GM12878 (cell line): ENCODE measurements around the gene CYP26C1. TPM values are rescaled to one million over a fixed set of nuclear protein-coding genes. Genes with fewer than 3 reads are reported as not detected.

ENCODE experiments used
- ATAC-seq: fragments of 200-7000 bp; cut with Tn5 transposase; 3 replicates; pipeline ENCODE4 v1.9.1; 2020; ENCODE audit warnings: mild to moderate bottlenecking, moderate library complexity
- BruUV-seq: library from RNA; stranded (reverse); fragments of 400-500 nt; replicated peaks from 2 replicates; lab custom pipeline; 2021; lab: Mats Ljungman, UMichigan
- CTCF ChIA-PET: fragments of 300-600 bp; sonication (Branson Sonifier 250); formaldehyde crosslinking; extraction: SDS; loops from one replicate; lab custom pipeline; 2021; ENCODE audit warnings: inconsistent platforms; lab: Yijun Ruan, JAX
- POLR2A ChIA-PET: fragments of 350-600 bp; formaldehyde crosslinking; extraction: SDS; loops from one replicate; lab custom pipeline; 2021; ENCODE audit warnings: inconsistent platforms; lab: Charles Lee
- RAD21 ChIA-PET: fragments of 300-600 bp; sonication (Branson Sonifier 250); formaldehyde crosslinking; loops from one replicate; lab custom pipeline; 2023; ENCODE audit warnings: antibody characterized with exemption; ENCODE audit not compliant: unreplicated experiment; lab: Charles Lee
- SMC1A ChIA-PET: fragments of 300-600 bp; sonication (Branson Sonifier 250); formaldehyde crosslinking; loops from one replicate; lab custom pipeline; 2023; ENCODE audit not compliant: unreplicated experiment, uncharacterized antibody; lab: Charles Lee
- DNase-seq: peaks from one replicate; pipeline ENCODE4 v3.0.0-alpha.2; 2011; ENCODE audit warnings: low read depth, low spot score
- FAIRE-seq: peaks from 3 replicates; lab custom pipeline; 2011; peaks lifted over from hg19 to GRCh38; lab: Jason Lieb, UNC
- H2AFZ ChIP-seq: 2 replicates; pipeline ENCODE4 v1.6.0; 2011; ENCODE audit warnings: low read depth, low read length, control low read depth; ENCODE audit not compliant: control insufficient read depth
- H3K27ac ChIP-seq: 2 replicates; pipeline ENCODE4 v1.5.1; 2011; ENCODE audit warnings: control low read depth; ENCODE audit not compliant: control insufficient read depth, insufficient read depth
- H3K27me3 ChIP-seq, 2 experiments: replicated peaks in 1 of 2; 2 replicates each; pipeline versions ENCODE4 v1.6.0 to v1.6.1; 2011; ENCODE audit warnings: low read length in 1 of 2; ENCODE audit not compliant: control insufficient read depth in 2 of 2, insufficient read depth in 2 of 2
- H3K36me3 ChIP-seq, 2 experiments: 2 replicates each; pipeline ENCODE4 v1.5.1; 2011; ENCODE audit warnings: low read length in 1 of 2; ENCODE audit not compliant: control insufficient read depth in 2 of 2, insufficient read depth in 2 of 2
- H3K4me1 ChIP-seq: 2 replicates; pipeline ENCODE4 v1.6.1; 2011; ENCODE audit warnings: mild to moderate bottlenecking, low read length, moderate library complexity, mixed read lengths; ENCODE audit not compliant: control insufficient read depth, insufficient read depth
- H3K4me2 ChIP-seq: 2 replicates; pipeline ENCODE4 v1.6.0; 2011; ENCODE audit warnings: control low read depth; ENCODE audit not compliant: control insufficient read depth, insufficient read depth
- H3K4me3 ChIP-seq: fragments of 200-600 bp; sonication (generic); 2 replicates; pipeline ENCODE4 v1.5.1; 2016
- H3K79me2 ChIP-seq: 2 replicates; pipeline ENCODE4 v1.6.0; 2011; ENCODE audit warnings: low read length; ENCODE audit not compliant: control insufficient read depth, insufficient read depth
- H3K9ac ChIP-seq: 2 replicates; pipeline ENCODE4 v1.8.0; 2011; ENCODE audit warnings: low read length, control low read depth, mixed read lengths; ENCODE audit not compliant: control insufficient read depth, insufficient read depth
- H3K9me3 ChIP-seq: replicated peaks from 3 replicates; pipeline ENCODE4 v1.5.1; 2011; ENCODE audit warnings: mild to moderate bottlenecking, low read length; ENCODE audit not compliant: control insufficient read depth, insufficient read depth
- H4K20me1 ChIP-seq: 2 replicates; pipeline ENCODE4 v1.6.0; 2011; ENCODE audit not compliant: control insufficient read depth, insufficient read depth
- ATF7 ChIP-seq: fragments of 450-650 bp; IDR thresholded peaks from 2 replicates; pipeline ENCODE4 v1.6.1; 2016; ENCODE audit warnings: low read depth, mild to moderate bottlenecking
- BACH1 ChIP-seq: fragments of 450-650 bp; IDR thresholded peaks from 2 replicates; pipeline ENCODE4 v1.6.1; 2017; ENCODE audit warnings: mild to moderate bottlenecking, borderline replicate concordance
- CBFB ChIP-seq: IDR thresholded peaks from 2 replicates; pipeline ENCODE4 v1.6.1; 2016; ENCODE audit warnings: antibody characterized with exemption, low read depth
- HDAC2 ChIP-seq: fragments of 200-600 bp; sonication (generic); IDR thresholded peaks from 2 replicates; pipeline ENCODE4 v1.6.1; 2017
- IRF4 ChIP-seq: IDR thresholded peaks from 2 replicates; pipeline ENCODE4 v1.6.1; 2011; ENCODE audit warnings: low read depth, low read length
- MEF2A ChIP-seq: IDR thresholded peaks from 2 replicates; pipeline ENCODE4 v1.6.1; 2011; ENCODE audit warnings: low read depth, mild to moderate bottlenecking, low read length, moderate library complexity; ENCODE audit not compliant: insufficient read depth
- POU2F2 ChIP-seq: IDR thresholded peaks from 3 replicates; pipeline ENCODE4 v1.6.1; 2011; ENCODE audit warnings: low read depth, mild to moderate bottlenecking, low read length, borderline replicate concordance
- RB1 ChIP-seq: fragments of 450-650 bp; formaldehyde crosslinking; IDR thresholded peaks from 2 replicates; pipeline ENCODE4 v1.6.1; 2017; ENCODE audit warnings: mild to moderate bottlenecking, borderline replicate concordance
- RELA ChIP-seq: fragments of 450-650 bp; IDR thresholded peaks from 2 replicates; pipeline ENCODE4 v1.8.0; 2014; ENCODE audit warnings: borderline replicate concordance; ENCODE audit not compliant: partially characterized antibody
- SIN3A ChIP-seq: IDR thresholded peaks from 2 replicates; pipeline ENCODE4 v1.6.1; 2012; ENCODE audit warnings: low read depth, low read length, improper control_type of control experiment
- SIX5 ChIP-seq: IDR thresholded peaks from 2 replicates; pipeline ENCODE4 v1.6.1; 2011; ENCODE audit warnings: mild to moderate bottlenecking, low read depth, low read length, moderate library complexity; ENCODE audit not compliant: severe bottlenecking
- STAT1 ChIP-seq: fragments of 450-650 bp; conservative IDR thresholded peaks from 2 replicates; pipeline ENCODE4 v1.6.1; 2014; ENCODE audit warnings: antibody characterized with exemption, mild to moderate bottlenecking
- SUPT20H ChIP-seq: IDR thresholded peaks from 2 replicates; pipeline ENCODE4 v1.6.1; 2011; ENCODE audit warnings: low read depth, mild to moderate bottlenecking, low read length, moderate library complexity, borderline replicate concordance; ENCODE audit not compliant: control insufficient read depth
- WRNIP1 ChIP-seq: IDR thresholded peaks from 2 replicates; pipeline ENCODE4 v1.6.1; 2011; ENCODE audit warnings: low read depth, low read length, improper control_type of control experiment, borderline replicate concordance
- WGBS: methylation state at CpG from one replicate; pipeline ENCODE4 v1.1.6; 2016; ENCODE audit warnings: low lambda C conversion rate; ENCODE audit not compliant: insufficient replicate concordance, insufficient coverage; ENCODE audit errors: missing lambda C conversion rate; 5-methylcytosine and 5-hydroxymethylcytosine counted together
- in situ Hi-C: fragments of 300-500 bp; cut with MboI; formaldehyde crosslinking; loops from 9 replicates; pipeline ENCODE4 v1.14.3; 2018; ENCODE audit warnings: mixed read lengths
- intact Hi-C: fragments of 100-400 bp; cut with micrococcal nuclease; formaldehyde crosslinking; loops from one replicate; pipeline ENCODE4 v1.14.2; 2022; ENCODE audit not compliant: unreplicated experiment
- polyA plus RNA-seq, 11 experiments: library from polyadenylated mRNA; depleted of rRNA in 4 of 11; unstranded in 6 of 11; stranded (reverse) in 5 of 11; fragments of >200 nt; fragmentation: Nextera tagmentation in 4 of 11; fragmentation: Illumina TruSeq in 1 of 11; extraction: Ambion mirVana in 4 of 11; extraction: Trizol in 1 of 11; gene quantifications; 1 replicate in 1 of 11; 2 replicates in 10 of 11; pipeline versions ENCODE4 v1.2.1 to v1.2.3, GENCODE V29; 2011 to 2016; ENCODE audit warnings: inconsistent platforms in 2 of 11, missing spikeins in 2 of 11, low read depth in 1 of 11
- total RNA-seq, 4 experiments: library from RNA; depleted of rRNA in 3 of 4; stranded (reverse); fragments of >200 nt in 3 of 4; fragmentation: Illumina TruSeq in 1 of 4; extraction: Trizol in 1 of 4; gene quantifications; 2 replicates each; pipeline versions ENCODE4 v1.2.1 to v1.2.3, GENCODE V29; 2013 to 2021
- TF ChIP-seq, protein P1 (sequence below): IDR thresholded peaks from 2 replicates; pipeline ENCODE4 v1.6.1; 2012; ENCODE audit warnings: improper control_type of control experiment, low read depth, low read length; ENCODE audit not compliant: insufficient replicate concordance

CYP26C1 gene
- total and polyA plus RNA-seq, 10 of the 15 experiments (the other 5 are each of a cell fraction or from before 2014, with no cell fraction given): under 0.01 to 0.08 TPM; not detected in 8

- Histone ChIP-seq H2AFZ (no peak overlapping the region), H3K27ac (no peak overlapping the region), H3K9ac (no peak overlapping the region), H3K27me3 (peaks cover 13 to 39% of the 10 kb centered on the region in 2 experiments), H3K79me2 (no peaks in the 10 kb centered on the region), H3K36me3 (no peaks in the 10 kb centered on the region), H3K4me3 (no peak overlapping the region), H3K9me3 (no peaks in the 10 kb centered on the region), H3K4me1 (no peaks in the 10 kb centered on the region), H4K20me1 (no peaks in the 10 kb centered on the region), H3K4me2 (no peak overlapping the region)
- ChIA-PET POLR2A (no interaction called here), SMC1A (no interaction called here), CTCF (no interaction called here), RAD21 (no interaction called here)
- 17% methylated on average over 17 of the region's 17 CpGs for WGBS
- no peak for DNase-seq
- TF ChIP-seq ATF7 (no peak), SUPT20H (no peak), MEF2A (no peak), IRF4 (no peak), SIN3A (no peak), HDAC2 (no peak), RB1 (no peak), STAT1 (no peak), SIX5 (no peak), CBFB (no peak), POU2F2 (no peak), WRNIP1 (no peak), RELA (no peak), BACH1 (no peak)
- TF ChIP-seq, protein P1, sequence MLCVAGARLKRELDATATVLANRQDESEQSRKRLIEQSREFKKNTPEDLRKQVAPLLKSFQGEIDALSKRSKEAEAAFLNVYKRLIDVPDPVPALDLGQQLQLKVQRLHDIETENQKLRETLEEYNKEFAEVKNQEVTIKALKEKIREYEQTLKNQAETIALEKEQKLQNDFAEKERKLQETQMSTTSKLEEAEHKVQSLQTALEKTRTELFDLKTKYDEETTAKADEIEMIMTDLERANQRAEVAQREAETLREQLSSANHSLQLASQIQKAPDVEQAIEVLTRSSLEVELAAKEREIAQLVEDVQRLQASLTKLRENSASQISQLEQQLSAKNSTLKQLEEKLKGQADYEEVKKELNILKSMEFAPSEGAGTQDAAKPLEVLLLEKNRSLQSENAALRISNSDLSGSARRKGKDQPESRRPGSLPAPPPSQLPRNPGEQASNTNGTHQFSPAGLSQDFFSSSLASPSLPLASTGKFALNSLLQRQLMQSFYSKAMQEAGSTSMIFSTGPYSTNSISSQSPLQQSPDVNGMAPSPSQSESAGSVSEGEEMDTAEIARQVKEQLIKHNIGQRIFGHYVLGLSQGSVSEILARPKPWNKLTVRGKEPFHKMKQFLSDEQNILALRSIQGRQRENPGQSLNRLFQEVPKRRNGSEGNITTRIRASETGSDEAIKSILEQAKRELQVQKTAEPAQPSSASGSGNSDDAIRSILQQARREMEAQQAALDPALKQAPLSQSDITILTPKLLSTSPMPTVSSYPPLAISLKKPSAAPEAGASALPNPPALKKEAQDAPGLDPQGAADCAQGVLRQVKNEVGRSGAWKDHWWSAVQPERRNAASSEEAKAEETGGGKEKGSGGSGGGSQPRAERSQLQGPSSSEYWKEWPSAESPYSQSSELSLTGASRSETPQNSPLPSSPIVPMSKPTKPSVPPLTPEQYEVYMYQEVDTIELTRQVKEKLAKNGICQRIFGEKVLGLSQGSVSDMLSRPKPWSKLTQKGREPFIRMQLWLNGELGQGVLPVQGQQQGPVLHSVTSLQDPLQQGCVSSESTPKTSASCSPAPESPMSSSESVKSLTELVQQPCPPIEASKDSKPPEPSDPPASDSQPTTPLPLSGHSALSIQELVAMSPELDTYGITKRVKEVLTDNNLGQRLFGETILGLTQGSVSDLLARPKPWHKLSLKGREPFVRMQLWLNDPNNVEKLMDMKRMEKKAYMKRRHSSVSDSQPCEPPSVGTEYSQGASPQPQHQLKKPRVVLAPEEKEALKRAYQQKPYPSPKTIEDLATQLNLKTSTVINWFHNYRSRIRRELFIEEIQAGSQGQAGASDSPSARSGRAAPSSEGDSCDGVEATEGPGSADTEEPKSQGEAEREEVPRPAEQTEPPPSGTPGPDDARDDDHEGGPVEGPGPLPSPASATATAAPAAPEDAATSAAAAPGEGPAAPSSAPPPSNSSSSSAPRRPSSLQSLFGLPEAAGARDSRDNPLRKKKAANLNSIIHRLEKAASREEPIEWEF: no peak
- BruUV-seq: no TSS peak
- in situ Hi-C loops: no loop called here
- no peak for ATAC-seq
- FAIRE-seq: no peak
- intact Hi-C loops: no loop called here
Measured at GRCh38 chr10:93067443-93068365, 7.1 kb downstream of the CYP26C1 start.
